ENCODE data around the gene MTMR2.

DNA sequence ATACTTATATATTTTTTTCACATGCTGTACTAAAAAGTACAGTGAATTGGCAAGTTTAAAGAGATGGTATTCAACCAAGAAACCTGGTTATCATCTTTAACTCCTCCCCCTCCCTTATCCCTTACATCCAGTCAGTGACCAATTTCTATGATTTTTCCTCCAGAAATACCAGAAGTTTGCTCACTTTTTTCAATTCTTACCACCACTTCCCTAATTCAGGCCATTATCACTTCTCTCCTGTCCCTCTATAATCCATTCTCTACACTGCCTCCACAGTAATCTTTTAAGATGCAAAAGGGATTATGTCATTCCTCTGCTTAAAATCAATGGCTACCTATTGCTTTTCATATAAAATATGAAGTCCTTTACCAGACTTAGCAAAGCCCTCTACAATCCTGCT is 70.8 kb downstream of the MTMR2 start:
- TF ChIP-seq CTCF (IDR thresholded peaks at IDR 0.05 in 4 of 5, conservative IDR thresholded peaks at IDR 0.05 in 1 of 5) (no peak), POLR2A (IDR thresholded peaks at IDR 0.05) (no peak)
